PFSK-1 (cell line): ENCODE results near the gene NAV2.

Source experiments
- POLR2AphosphoS5 ChIP-seq: IDR thresholded peaks from 2 replicates; pipeline ENCODE4 v1.6.1; 2012; ENCODE audit warnings: low read depth, mild to moderate bottlenecking, control low read depth, low read length, moderate library complexity
- SIN3A ChIP-seq: IDR thresholded peaks from 2 replicates; pipeline ENCODE4 v1.6.1; 2012; ENCODE audit warnings: mild to moderate bottlenecking, low read length, moderate library complexity, borderline replicate concordance; ENCODE audit not compliant: insufficient read depth

DNA sequence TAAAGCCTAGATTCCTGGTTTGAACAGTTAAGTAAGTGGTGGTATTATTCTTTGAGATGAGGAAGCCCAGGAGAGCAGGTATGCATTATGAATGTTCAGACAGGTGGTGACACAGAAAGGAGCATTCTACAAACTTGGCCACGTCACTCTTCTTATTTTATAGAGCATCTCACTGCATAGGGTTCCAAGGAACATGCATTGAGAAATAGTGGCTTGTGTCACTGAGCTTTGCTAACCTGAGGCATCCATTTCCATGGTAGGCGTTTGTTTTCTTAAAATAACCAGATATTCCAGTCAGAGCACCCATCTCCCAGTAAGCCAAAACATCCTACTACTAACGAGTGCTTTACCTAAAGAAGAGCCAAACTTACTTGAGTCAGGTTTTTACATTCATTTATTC is 169.7 kb downstream of the NAV2 start:
- TF ChIP-seq SIN3A (no peak), POLR2AphosphoS5 (no peak)
